Endodermal cell (in vitro differentiated cells): ENCODE data around the gene LGALS12. TPM values are rescaled to one million over a fixed set of nuclear protein-coding genes. Genes with fewer than 3 reads are reported as not detected.

ENCODE experiments used
- DNase-seq: peaks from one replicate; pipeline ENCODE4 v3.0.0-alpha.2; 2017
- H3K27ac ChIP-seq: 2 replicates; pipeline ENCODE4 v1.5.1; 2013; ENCODE audit warnings: mild to moderate bottlenecking, low read depth, low read length, moderate library complexity
- H3K27me3 ChIP-seq: 2 replicates; pipeline ENCODE4 v1.6.1; 2013; ENCODE audit warnings: mild to moderate bottlenecking, low read length, moderate library complexity; ENCODE audit not compliant: insufficient read depth, control insufficient read depth, poor library complexity, severe bottlenecking
- H3K36me3 ChIP-seq: 2 replicates; pipeline ENCODE4 v1.7.0; 2013; ENCODE audit warnings: mild to moderate bottlenecking, low read length, moderate library complexity; ENCODE audit not compliant: control insufficient read depth, insufficient read depth
- H3K4me1 ChIP-seq: one replicate; pipeline ENCODE4 v1.7.0; 2013; ENCODE audit warnings: low read length; ENCODE audit not compliant: control insufficient read depth, insufficient read depth
- H3K4me3 ChIP-seq: 2 replicates; pipeline ENCODE4 v1.5.1; 2013; ENCODE audit warnings: mild to moderate bottlenecking, low read length, moderate library complexity
- H3K9ac ChIP-seq: 2 replicates; pipeline ENCODE4 v1.6.1; 2013; ENCODE audit warnings: mild to moderate bottlenecking, low read length, moderate library complexity; ENCODE audit not compliant: poor library complexity, severe bottlenecking; ENCODE audit errors: extremely low read depth
- H3K9me3 ChIP-seq: 2 replicates; pipeline ENCODE4 v1.6.1; 2013; ENCODE audit warnings: mild to moderate bottlenecking, low read length, moderate library complexity; ENCODE audit not compliant: control insufficient read depth
- H3K27ac Mint-ChIP-seq: 2 replicates; pipeline ENCODE4 v1.8.0; 2020; ENCODE audit warnings: mixed read lengths
- H3K27me3 Mint-ChIP-seq: 2 replicates; pipeline ENCODE4 v1.8.0; 2021; ENCODE audit warnings: mild to moderate bottlenecking, mixed read lengths; ENCODE audit not compliant: insufficient read depth
- H3K36me3 Mint-ChIP-seq: 2 replicates; pipeline ENCODE4 v1.8.0; 2020; ENCODE audit warnings: low read depth, mixed read lengths
- H3K4me1 Mint-ChIP-seq: 2 replicates; pipeline ENCODE4 v1.8.0; 2020; ENCODE audit warnings: mixed read lengths
- H3K4me3 Mint-ChIP-seq: 2 replicates; pipeline ENCODE4 v1.8.0; 2020; ENCODE audit warnings: mild to moderate bottlenecking, moderate library complexity, mixed read lengths
- H3K9me3 Mint-ChIP-seq: 2 replicates; pipeline ENCODE4 v1.8.0; 2020; ENCODE audit warnings: mild to moderate bottlenecking, mixed read lengths
- CTCF ChIP-seq: fragments of 200-600 bp; sonication (generic); conservative IDR thresholded peaks from 2 replicates; pipeline ENCODE4 v1.5.0; 2021; ENCODE audit warnings: antibody characterized with exemption, mild to moderate bottlenecking
- WGBS, 2 experiments: methylation state at CpG; one replicate each; pipeline versions ENCODE4 v1.1.5 to v1.1.7; 2013; ENCODE audit warnings: missing lambda C conversion rate in 2 of 2, mixed read lengths in 1 of 2; ENCODE audit not compliant: insufficient coverage in 1 of 2, insufficient read length in 1 of 2; 5-methylcytosine and 5-hydroxymethylcytosine counted together
- total RNA-seq, 2 donors: library from RNA; stranded (reverse); fragmentation: NEBNext Ultra II Directional in 1 of 2; extraction: Animal tissue kit (Norgen Biotek cat#: 25700) in 1 of 2; gene quantifications; 2 replicates in 1 of 2; 3 replicates in 1 of 2; pipeline ENCODE4 v1.2.1, GENCODE V29; 2021

Gene LGALS12
- total RNA-seq, 2 donors from 2014 or later = 6.7 to 15.9 TPM

- no peak for DNase-seq
- Mint-ChIP-seq H3K4me3 (no peak overlapping the region), H3K9me3 (peaks cover 47% of the 10 kb centered on the region), H3K4me1 (peaks cover 32% of the 10 kb centered on the region), H3K27ac (no peak overlapping the region), H3K36me3 (peaks cover 25% of the 10 kb centered on the region), H3K27me3 (peaks cover 2% of the 10 kb centered on the region)
- H3K9ac ChIP-seq = no peak overlapping the region
- TF ChIP-seq CTCF = no peak
- no peak overlapping the region for H3K27ac ChIP-seq
- no peaks in the 10 kb centered on the region for H3K36me3 ChIP-seq
- peaks cover 82% of the 10 kb centered on the region for H3K9me3 ChIP-seq
- H3K27me3 ChIP-seq = no peaks in the 10 kb centered on the region
- H3K4me3 ChIP-seq = peak overlapping the region; percentile 76
- H3K4me1 ChIP-seq = no peaks in the 10 kb centered on the region
- WGBS, 2 experiments = 12 to 67% methylated on average over 1 of the region's 1 CpG
Observed at GRCh38 chr11:63501236-63501635, 4.6 kb upstream of the LGALS12 start.

- TF ChIP-seq CTCF = no peak
- H3K36me3 ChIP-seq = no peaks in the 10 kb centered on the region
- Mint-ChIP-seq H3K4me1 (peaks cover 43% of the 10 kb centered on the region), H3K4me3 (no peak overlapping the region), H3K9me3 (peaks cover 42% of the 10 kb centered on the region), H3K36me3 (peaks cover 24% of the 10 kb centered on the region), H3K27ac (peak overlapping the region; percentile 56), H3K27me3 (peaks cover 2% of the 10 kb centered on the region)
- peak overlapping the region; percentile 5 for H3K4me3 ChIP-seq
- peaks cover 71% of the 10 kb centered on the region for H3K9me3 ChIP-seq
- no peak for DNase-seq
- no peak overlapping the region for H3K27ac ChIP-seq
- 91 to 100% methylated on average over 1 to 2 of the region's 2 CpGs for WGBS, 2 experiments
- peaks cover 3% of the 10 kb centered on the region for H3K4me1 ChIP-seq
- H3K9ac ChIP-seq = no peak overlapping the region
- no peaks in the 10 kb centered on the region for H3K27me3 ChIP-seq
Observed at GRCh38 chr11:63502252-63502820, 3.5 kb upstream of the LGALS12 start.

- Histone ChIP-seq H3K9me3 (peaks cover 59% of the 10 kb centered on the region), H3K4me3 (peak overlapping the region; percentile 24), H3K27me3 (no peaks in the 10 kb centered on the region), H3K4me1 (peaks cover 3% of the 10 kb centered on the region), H3K36me3 (no peaks in the 10 kb centered on the region), H3K27ac (no peak overlapping the region), H3K9ac (no peak overlapping the region)
- no peak for TF ChIP-seq CTCF
- H3K36me3 Mint-ChIP-seq = peaks cover 18% of the 10 kb centered on the region
- DNase-seq = no peak
- WGBS, 2 experiments = 72 to 93% methylated on average over 2 to 5 of the region's 6 CpGs
- peaks cover 33% of the 10 kb centered on the region for H3K9me3 Mint-ChIP-seq
- H3K27me3 Mint-ChIP-seq = peaks cover 2% of the 10 kb centered on the region
- H3K4me1 Mint-ChIP-seq = peaks cover 52% of the 10 kb centered on the region
- H3K4me3 Mint-ChIP-seq = no peak overlapping the region
- peak overlapping the region; percentile 56 for H3K27ac Mint-ChIP-seq
Observed at GRCh38 chr11:63503492-63503891, 2.4 kb upstream of the LGALS12 start.
